GM21529 (cell line): Measurements from ENCODE around the gene CENATAC.
"Not testable (repeated sequence)": the region's sequence is repeated elsewhere in the genome, so short reads cannot be mapped to it uniquely, and the experiment has no call there.

Source experiments
- ATAC-seq: cut with Tn5 transposase; IDR thresholded peaks from one replicate; pipeline ENCODE4 v1.9.1; 2021; ENCODE audit not compliant: unreplicated experiment

The CENATAC gene

DNA sequence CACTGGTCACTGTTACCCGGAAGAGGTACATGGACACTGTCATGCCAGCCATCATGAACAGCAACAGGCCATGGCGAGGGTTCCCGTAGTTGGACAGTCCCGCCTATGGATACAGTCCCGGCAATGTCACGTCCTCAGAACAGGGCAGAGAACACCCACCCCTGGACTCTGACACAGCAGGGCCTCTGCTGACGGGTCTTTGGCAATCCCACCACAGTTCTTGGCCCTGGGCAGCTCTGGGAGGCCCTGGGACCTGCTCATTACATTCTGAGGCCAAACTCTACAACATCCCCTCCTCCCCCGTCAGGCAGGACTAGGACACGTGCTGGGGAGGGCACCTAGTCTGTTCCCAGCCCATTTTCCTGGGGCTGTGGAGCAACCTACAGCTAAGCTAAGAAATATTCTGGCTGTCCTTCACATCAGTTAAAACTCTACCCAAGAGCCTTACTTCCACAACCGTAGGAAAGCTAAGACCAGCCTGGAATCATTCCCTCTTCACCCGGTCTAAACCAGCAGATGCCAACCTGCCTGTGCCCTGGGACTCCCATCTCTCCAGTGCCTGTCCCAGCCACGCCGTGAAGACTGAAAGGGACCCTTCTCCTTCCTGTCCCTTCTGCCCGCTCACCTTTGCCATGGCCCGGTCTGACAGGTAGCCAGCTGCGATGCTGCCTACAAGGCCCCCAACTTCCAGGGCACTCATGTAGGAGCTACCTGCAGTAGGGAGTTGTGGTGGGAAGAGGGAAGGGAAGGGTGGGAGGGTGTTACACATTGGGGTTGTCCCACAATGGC is 28.2 kb downstream of the CENATAC start:
- no peak for ATAC-seq

DNA sequence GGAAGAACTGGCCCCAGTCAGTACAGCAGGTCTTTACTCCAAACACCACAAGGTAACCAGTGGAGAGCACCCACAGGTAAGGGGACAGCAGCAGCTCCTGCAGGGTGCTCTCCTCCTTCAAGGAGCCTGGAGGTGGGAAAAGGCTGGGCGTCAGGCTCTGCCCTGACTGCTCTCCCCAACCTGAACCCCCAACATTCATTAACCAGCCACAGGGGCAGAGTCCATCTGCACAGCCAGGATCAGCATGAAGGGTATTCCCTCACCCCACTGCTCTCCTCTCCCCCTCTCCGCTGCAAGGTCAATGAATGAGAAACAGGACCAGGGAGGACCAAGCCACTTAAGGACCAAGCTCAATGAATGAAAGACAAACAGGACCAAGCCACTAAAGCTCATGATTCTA is 29.0 kb downstream of the CENATAC start:
- no peak for ATAC-seq

DNA sequence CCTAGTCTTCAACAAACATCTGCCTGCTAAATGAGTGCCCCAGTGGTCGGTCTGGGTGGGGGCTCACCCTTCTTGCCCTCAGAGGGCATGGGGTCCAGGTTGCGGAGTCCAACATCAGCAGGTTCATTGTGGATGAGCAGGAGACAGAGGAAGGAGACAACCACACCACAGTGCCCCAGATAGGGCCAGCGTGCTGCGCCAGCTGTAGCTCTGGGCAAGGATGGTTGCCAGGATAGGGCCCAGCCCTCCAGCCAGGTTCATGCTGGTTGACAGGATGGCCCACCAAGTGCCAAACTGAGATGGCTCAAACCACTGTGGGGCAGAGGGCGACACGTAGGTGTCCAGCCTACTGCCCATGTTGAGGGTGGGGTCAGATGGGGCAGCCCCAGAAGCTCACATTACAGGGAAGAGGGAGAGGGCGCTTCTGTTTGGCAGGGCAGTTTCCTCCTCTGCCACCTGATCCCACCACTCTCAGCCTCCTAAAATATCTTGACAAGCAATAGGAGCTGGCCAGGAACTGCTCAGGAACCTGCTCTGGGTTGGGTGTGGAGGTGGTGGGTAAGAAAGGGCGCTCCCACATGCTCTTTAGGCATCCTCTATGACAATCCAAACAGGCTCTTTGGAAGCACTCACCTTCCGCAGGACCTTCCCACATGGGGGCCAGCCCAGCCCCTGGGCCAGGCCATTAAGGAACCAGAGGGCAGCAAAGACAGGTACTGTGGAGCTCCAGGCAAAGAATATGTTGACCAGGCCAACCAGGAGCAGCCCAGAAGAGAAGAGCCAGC is 29.8 kb downstream of the CENATAC start:
- no peak for ATAC-seq

DNA sequence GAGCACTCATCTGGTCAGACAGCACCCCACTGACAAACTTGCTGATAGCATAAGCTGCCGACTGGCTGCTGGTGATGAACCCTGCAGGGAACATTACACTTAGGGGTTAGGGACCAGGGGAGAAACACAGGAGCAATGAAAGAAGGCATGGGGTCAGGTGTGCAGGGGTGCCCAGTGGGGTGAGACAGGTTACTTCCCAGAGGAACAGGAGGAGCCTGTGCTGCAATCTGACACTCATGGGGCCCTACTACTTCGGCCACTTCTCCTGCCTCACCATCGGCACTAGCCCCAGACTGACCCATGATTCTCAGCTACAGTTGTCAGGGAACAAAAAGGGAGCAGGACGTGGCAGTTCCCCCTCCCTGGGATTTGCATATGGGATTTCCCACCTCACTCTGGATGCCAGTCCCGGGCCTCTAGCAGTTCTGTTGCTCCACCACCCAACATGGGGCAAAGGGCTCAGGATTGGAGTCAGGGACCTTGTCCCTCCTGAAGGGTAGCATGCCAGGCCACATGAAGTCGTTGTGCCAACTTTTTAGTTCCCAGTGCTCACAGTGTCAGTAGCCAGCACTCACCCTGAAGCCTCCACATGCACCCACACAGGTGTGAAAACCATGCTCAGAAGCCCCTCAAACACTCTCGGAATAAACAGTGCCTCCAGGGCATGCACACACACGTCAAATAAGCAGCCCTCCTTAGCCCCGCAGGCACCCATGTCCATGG is 30.6 kb downstream of the CENATAC start:
- no peak for ATAC-seq

DNA sequence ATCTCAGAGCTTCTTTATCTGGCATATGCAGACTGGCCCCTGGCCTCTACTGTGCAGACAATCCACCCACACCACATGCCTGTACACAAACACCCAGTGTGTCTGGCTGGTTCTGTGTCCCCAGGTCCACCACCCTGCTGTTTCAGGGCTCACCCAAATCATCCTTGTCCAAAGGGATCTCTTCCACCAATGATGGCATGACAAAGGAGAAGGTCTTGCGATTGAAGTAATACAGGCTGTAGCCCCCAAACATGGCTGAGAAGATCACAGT is 31.1 kb downstream of the CENATAC start:
- no peak for ATAC-seq

DNA sequence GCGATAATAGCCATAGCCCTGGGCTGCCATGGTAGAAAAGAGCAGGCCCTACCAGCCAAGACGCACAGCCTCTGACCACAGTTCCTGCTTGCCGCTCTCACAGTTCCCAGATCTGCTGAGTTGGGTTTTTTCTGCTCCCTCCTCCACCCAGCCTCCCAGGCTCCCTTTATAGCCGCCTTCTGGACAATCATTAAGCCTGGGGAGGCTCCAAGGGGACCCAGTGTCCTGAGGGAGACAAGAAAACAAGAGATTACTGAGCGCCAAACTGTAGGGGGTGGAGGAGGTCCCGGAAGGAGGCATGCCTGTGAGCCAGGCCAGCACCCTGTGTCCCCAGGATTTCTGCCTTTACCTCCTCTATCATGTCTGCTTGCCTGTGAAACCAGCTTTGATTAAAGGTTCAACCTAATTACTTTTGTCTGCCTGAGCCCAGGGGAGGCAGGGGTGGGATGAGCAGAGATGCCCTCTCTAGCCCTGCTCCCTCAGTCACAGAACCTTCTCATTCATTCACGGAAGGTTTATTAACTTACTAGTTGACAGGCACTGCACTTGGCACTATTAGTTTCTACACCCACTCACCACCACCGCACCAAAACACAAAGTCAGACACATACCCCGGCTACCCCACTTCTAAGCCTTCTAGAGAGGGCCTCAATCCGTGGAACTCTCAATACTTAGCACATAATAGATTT is 31.5 kb downstream of the CENATAC start:
- peak; percentile 17 for ATAC-seq

DNA sequence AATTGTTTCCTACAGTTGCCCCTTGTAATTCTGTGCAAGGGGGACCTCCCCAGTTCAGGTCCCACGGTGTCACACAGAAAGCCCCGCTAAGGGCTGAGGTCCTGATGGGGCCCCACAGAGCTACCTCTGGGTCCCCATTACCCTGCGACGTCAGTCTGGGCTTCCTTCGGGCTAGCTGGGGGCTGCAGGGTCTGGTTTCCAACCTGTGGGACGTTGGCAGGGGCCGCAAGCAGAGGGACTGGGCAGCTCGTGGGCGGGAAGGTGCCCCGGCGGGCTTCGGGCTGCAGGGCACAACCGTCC is 32.0 kb downstream of the CENATAC start:
- peak; percentile 11 for ATAC-seq

DNA sequence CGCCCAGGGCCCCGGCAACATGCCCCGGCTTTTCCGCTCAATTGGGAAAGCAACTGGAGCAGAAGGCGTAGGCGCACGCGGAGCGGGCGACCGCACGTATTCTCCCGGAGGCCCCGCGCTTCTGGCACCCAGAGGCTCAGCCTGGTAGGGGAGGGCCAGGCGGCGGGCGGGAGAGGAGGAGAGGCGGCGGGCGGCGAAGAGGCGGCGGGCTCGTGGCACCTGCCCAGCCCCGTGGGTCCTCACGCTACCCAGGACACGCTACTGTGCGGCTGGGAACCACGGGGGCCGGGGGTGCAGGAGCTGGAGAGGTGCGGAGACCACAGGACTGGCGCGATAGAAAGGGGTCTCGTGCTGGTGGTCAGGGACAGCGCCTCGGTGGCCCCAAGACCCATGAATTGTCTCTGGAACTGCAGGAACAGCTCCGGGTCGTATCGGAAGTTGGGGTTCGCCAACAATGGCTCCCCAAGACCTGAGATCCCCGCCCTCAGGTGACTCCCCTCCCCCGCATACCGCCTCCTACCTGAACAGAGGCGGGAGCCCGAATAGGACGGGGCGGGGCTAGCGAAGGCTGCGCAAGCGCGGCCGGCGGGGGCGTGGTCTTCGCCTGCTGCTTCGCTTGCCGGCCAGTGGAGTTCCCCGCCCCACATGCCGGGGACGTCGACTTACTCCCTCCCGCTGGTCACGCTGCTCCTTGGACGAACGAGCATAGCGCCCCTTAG is 32.5 kb downstream of the CENATAC start, which contains the start of gene SLC37A4:
SLC37A4 (minus strand) TSS at position 549 of the 719 bp plus-strand sequence.
- ATAC-seq: peak; percentile 82

DNA sequence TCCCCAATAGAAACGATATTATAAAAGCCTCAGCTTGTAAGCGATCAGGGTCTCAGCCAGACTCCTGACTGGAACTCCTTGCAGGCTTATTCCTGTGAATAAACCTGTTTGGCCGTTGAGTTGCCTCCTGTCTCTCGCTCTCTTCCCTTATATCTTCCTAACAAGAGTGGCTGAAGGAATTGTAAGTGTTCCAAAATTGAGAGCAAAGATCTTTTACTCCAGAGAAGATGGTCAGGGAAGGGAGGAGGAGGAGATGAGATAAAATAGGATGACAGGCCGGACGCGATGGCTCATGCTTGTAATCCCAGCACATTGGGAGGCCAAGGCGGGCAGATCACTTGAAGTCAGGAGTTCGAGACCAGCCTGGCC is 34.0 kb downstream of the CENATAC start:
- no peak for ATAC-seq

DNA sequence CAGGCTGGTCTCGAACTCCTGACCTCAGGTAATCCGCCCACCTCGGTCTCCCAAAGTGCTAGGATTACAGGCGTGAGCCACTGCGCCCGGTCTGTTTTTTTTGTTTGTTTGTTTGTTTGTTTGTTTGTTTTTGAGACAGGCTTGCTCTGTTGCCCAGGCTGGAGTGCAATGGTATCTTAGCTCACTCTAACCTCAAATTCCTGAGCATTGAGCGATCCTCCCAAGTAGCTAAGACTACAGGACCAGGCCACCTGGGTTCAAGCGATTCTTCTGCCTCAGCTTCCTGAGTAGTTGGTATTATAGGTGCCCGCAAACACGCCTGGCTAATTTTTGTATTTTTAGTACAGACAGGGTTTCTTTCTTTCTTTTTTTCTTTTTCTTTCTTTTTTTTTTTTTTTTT is 35.5 kb downstream of the CENATAC start:
- not testable (repeated sequence) for ATAC-seq

DNA sequence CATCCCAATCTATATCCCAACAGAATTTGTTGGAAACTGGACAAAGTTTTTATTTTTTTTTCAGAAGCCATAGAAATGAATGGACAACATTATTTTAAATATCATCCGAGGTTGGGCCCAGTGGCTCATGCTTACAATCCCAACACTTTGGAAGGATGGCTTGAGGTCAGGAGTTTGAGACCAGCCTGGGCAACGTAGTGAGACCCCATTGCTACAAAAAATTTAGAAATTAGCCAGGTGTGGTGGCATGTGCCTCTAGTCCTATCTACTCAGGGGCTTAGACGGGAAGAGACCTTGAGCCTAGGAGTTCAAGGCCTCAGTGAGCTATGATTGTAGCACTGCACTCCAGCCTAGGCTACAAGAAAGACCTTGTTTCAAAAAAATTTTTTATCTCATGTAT is 36.9 kb downstream of the CENATAC start:
- no peak for ATAC-seq

DNA sequence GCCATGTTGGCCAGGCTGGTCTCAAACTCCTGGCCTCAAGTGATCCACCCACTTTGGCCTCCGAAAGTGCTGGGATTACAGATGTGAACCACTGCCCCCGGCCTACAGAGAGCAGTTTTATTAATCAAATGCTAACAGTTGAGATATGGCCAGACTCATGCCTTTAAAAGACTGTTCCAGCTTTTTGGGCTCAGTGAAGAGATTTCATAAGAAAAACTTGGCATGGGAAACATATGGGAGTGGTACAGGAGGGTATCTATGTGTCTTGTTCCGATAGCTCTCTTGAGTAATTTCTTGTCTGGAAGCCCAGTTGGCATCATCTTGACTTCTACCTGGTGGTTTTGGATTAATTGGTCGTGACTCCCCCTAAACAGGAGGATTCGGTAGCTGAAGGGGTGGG is 40.9 kb downstream of the CENATAC start:
- no peak for ATAC-seq

DNA sequence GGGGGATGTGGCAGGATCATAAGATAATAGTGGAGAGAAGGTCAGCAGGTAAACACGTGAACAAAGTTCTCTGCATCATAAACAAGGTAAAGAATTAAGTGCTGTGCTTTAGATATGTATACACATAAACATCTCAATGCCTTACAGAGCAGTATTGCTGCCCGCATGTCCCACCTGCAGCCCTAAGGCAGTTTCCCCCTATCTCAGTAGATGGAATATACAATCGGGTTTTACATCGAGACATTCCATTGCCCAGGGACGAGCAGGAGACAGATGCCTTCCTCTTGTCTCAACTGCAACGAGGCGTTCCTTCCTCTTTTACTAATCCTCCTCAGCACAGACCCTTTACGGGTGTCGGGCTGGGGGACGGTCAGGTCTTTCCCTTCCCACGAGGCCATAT is 41.5 kb downstream of the CENATAC start:
- not testable (repeated sequence) for ATAC-seq

DNA sequence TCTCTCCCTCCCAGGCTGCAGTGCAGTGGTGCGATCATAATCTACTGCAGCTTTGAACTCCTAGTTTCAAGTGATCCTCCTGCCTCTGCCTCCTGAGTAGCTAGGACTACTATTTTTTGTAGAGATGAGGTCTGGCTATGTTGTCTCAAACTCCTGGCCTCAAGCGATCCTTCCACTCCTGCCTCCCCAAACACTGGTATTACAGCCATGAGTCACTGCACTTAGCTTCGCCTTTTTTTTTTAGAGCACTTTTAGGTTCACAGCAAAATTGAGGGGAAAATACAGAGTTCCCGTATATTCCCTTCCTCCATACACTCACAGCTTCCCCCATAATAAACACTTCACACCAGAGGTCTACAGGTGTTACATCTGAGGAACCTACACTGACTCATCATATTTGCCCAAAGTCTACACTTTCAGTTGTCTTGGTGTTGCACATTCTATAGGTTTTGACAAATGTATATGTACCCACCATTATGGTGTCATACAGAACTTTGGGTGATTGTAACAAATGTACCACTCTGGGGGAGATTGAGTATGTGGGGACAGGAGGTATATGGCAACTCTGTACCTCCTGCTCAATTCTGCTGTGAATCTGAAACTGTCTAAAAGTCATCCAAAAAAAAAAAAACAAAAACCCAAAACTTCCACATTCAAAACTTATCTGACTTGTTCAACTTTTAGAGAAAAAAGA is 44.0 kb downstream of the CENATAC start:
- no peak for ATAC-seq

DNA sequence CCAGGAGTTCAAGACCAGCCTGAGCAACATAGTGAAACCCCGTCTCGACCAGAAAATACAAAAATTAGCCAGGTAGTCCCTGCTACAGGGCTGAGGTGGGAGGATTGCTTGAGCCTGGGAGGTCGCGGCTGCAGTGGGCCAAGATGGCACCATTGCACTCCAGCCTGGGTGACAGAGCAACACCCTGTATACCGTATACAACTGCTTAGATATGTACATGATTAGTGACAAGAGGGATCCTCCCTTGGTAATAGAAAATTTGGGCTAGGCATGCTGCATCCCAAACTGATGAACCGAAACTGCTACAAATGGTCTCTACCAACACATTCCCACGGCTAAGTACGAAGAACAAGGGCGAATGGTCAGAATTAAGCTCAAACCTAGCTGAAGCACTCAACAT is 45.0 kb downstream of the CENATAC start:
- ATAC-seq: no peak

DNA sequence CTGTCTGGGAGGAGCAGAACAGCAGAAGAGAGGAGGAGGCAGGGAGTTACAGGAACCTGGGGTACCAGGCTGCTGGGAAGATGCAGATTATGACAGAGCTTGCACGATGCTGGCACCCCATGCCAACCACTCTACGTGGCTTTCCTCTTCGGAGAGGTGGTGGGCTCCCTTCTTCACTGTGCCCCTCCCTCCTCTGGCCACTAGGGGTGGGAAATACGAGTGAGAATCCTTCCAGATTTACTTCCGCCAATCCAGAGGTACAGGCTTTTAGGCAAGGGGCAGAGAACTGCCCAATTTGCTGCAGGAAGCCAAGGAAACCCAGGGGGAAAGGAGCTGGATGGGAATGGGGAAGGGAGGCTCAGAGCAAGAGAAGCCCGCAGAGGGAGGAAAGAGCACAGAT is 46.8 kb downstream of the CENATAC start:
- ATAC-seq: no peak

DNA sequence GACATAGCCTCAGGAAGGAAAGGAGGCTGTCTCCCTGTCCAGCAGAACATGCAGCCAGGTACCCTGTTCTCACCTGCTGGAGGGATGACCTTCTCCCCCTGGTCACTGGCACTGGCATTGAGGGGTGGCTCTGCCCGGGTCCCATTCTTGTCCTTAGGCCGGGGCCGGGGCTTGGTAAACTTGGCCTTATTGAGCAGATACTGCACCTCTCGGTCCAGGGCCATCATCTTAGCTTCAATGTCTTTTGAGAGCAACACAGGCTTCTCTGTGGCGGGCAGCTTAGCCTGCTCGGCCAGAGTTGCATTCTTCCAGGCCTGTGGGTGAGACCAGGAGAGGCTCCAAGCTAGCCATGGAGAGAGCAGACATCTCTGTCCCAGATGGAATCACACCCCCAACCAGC is 48.6 kb downstream of the CENATAC start:
- no peak for ATAC-seq

DNA sequence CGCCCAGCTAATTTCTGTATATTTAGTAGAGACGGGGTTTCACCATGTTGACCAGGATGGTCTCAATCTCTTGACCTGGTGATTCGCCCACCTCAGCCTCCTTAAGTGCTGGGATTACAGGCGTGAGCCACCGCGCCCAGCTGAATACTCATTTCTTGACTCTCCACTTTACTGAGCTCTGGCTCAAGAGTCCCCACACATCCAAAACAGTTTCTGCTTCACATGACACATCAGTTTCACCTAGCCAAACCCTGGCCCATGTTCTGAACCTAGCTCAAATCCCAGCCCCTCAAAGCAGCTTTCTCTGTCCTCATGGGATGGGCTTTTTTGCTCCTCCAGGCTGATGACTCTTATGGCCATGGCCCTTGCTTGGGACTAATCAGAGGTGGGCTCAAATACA is 49.3 kb downstream of the CENATAC start:
- no peak for ATAC-seq

DNA sequence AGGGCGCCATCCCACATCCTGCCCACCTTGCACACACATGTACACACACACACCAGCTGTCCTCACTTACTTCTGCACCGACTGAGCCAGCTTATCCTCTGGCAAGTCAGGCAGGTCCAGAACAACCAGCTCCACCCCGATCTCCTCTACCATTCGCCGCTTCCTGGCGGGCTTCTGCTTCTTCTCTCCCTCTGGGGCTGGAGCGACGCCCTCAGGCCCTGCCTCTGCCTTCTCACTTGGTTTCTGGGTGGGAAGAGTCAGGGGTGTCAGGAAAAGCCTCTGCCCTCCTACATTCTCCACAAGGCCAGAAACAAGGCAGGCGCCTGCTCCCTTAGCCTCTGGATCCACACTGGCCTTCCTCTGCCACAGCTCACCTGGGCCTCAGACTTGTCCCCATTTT is 50.7 kb downstream of the CENATAC start:
- ATAC-seq: no peak

DNA sequence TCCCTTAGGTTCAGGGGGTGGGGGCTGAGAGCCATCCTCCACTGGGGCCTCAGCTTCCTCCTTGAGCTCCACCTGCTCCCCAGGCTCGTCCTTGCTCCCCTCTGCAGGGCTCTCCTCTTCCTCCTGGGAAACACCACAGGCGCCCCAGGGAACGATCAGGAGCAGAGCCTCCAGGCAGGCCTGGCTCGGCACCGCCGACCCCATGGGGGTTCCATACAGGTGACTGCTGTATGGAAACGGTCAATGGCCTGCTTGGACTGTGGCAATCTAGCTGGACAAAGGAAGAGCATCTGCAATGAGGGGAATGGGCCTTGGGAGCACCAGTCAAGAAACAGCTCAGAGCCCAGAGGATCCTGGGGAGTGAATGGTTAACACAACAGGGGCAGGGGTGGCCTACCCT is 51.1 kb downstream of the CENATAC start:
- ATAC-seq: no peak
